Measurements from ENCODE around the gene POLN.
"Not testable (repeated sequence)": the region's sequence is repeated elsewhere in the genome, so short reads cannot be mapped to it uniquely, and the experiment has no call there.

The POLN gene

DNA sequence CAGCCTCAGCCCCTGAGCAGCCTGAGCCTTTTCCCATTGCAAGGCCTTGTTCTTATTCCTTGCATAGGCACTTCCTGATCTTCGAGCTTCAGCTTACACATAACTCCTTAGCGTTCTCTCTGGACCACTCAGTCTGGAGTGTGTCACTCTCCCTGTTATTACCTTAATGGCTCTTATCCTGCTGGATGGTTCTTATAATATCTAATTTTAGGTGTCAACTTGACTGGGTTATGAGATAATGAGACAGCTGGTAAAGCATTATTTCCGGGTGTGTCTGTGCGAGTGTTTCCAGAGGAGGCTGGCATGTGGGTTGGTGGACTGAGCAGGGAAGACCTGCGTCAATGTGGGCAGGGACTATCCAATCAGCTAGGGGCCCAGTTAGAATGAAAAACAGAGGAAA is 75.7 kb downstream of the POLN start:
- no peak for DNase-seq (ENCODE audit: low read depth in 2 of 2)

DNA sequence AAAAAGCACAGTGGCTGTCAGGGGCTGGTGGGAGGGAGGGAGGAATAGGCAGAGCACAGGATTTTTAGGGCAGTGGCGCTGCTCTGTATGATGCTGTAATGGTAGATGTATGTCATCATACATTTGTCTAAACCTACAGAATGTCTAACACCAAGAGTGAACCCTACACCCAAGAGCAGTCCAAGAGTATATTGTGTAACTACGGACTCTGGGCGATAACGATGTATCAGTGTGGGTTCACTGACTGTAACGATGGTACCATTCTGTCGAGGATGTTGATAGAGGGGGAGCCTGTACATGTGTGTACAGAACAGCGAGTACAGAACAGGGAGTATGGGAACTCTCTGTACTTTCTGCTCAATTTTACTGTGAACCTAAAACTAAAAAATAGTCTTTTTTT is 76.5 kb downstream of the POLN start:
- no peak for DNase-seq (ENCODE audit: low read depth in 2 of 2)

DNA sequence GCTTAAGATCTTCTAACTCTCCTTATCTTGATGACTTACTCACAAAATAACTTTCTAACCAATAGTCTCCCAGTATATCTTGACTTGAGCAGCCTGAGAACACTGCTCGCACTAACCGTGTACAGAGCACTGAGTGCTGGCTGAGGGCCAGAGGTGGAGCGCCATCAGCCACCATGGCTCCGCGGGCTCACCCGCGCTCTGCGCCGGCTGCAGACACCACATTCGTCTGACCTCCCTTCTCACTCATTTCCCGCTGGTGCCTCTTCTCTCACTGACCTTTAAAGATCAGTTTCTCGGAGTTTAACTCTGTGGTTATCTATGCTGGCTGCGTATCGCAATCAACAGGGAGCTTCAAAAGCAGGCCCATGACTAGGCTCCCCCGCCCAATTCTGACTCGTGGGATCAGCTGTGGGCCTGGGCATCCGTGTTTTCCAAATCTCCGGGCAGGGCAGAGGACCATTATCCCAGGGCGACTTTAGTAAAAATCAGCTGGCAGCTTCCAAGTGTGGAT is 78.6 kb downstream of the POLN start:
- no peak for DNase-seq (ENCODE audit: low read depth in 2 of 2)

DNA sequence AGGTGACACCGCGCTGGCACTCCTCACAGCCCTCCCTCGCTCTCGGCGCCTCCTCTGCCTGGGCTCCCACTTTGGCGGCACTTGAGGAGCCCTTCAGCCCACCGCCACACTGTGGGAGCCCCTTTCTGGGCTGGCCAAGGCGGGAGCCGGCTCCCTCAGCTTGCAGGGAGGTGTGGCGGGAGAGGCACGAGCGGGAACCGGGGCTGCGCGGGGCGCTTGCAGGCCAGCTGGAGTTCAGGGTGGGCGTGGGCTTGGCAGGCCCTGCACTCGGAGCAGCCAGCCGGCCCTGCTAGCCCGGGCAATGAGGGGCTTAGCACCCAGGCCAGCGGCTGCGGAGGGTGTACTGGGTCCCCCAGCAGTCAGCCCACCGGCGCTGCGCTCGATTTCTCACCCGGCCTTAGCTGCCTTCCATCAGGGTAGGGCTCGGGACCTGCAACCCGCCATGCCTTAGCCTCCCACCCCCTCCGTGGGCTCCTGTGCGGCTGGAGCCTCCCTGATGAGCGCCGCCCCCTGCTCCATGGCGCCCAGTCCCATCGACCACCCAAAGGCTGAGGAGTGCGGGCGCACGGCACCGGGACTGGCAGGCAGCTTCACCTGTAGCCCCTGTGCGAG is 80.7 kb downstream of the POLN start:
- DNase-seq (ENCODE audit: low read depth in 2 of 2) = not testable (repeated sequence)

DNA sequence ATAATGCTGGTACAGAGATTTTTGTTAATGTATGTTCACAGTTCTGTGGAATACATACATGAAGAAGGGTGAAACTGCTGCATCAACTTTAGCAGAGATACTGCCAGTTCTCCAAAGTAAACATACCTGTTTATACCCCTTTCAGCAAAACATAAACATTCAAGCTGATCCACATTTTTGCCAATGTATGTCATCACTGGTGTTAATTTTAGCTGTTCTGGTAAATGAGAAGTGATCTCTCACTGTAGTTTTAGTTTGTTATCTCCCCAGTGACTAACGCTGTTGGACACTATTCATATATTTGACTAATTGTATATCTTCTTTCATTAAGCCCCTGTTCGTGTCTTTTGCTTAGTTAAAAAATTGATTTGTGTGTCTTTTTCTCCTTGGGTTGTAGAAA is 82.0 kb downstream of the POLN start:
- DNase-seq (ENCODE audit: low read depth in 2 of 2) = no peak

DNA sequence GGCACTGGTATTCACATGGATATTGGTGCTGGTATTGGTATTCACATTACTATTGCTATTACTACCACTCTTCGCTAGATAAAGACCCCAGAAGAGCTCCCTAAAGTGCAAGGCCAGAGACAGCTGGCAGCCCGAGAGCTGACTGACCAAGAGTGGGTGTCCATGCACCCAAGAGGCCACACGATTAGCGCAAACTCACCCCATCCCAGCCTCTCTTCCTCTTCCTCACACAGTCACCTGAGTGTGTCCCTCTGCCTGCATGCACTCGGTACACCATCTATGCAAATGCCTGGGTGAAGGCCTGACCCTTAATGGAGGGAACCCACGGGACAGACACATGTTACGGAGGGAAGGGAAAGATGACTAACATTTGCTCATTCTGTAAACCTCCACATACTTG is 86.7 kb downstream of the POLN start:
- no peak for DNase-seq (ENCODE audit: low read depth in 2 of 2)

DNA sequence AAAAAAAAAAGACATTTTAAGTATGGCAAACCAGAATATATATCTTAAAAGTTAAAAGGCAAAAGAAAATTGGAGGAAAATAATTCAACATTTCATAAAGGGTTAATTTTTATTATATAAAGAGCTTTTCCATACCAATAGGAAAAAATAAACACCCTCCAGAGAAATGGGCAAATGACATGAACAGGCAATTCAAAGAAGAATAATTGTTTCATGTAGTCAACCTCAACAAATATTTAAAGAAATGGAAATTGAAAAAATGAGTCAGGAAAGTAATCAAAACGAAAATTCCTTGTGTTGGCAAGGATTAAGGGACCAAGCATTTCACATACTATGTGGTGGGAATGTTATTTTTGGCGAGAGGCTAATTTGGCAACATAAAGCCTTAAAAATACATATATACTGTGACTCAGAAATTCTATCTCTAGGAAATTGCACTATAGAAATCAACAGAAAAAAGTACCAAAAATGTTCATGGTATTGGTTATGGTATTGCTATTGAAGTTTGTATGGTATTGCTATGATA is 87.6 kb downstream of the POLN start:
- no peak for DNase-seq (ENCODE audit: low read depth in 2 of 2)

DNA sequence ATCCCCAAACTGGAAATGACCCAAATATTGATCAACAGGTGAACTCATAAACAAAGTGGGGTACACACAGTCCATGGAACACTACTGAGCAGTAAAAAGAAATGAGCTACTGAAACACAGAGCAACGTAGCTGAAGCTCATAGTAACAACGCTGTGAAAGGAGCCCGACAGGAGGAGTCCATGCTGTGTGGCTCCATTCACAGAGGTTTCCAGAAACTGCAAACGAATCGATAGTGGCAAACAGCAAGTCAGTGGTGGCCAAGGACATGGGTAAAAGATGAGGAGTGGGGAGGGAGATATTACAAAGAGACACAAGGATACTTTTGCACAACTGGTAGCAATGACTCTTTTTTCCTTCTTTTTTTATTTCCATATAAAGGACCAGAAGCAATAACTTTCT is 90.4 kb downstream of the POLN start:
- no peak for DNase-seq (ENCODE audit: low read depth in 2 of 2)

DNA sequence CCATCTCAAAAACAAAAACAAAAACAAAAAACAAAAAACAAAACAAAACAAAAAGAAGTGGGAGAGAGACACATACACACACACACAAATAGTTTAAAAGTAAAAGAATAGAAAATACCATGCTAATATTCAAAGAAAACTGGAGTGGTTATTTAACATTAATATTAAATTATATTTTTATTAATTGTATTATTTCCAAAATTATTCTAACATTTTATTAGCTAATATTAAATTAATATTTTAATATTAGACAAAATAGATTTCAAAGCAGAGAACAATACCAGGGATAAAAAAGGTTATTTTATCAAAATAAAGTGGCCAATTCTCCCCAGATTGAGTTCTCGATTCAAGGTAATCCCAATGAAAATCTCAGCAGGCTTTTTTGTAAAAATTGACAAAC is 91.8 kb downstream of the POLN start:
- no peak for DNase-seq (ENCODE audit: low read depth in 2 of 2)

DNA sequence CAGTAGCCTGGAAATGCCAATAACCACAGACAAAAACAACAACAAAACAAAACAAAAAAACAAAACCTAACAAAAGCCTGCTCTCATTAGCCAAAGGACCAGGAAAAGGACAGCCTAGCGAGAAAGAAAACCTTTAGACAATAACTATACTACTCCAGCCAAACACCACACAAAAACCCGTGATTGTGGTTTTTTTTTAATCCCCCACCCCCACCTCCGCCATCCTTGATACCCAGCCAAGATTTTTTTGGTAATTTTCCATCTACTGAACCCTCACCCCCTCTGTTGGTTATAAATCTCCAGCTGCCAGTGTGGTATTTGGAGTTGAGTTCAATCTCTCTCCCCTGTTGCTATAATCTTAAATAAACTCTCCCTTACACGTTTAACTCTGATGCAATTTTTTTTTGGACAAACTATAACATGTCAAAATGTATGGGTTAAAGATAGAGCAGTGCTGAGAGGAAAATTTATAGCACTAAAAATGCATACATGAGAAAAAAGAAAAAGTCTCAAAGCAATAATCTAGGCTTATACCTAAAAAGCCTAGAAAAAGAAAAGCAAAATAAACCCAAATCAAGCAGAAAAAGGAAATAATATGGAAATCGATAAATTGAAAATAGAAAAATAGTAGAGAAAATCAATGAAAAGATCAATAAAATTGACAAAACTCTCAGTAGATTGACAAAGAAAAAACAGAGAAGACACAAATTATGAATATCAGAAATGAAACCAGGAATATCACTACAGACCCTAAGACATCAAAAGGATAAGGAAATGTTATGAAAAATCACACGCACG is 99.1 kb downstream of the POLN start:
- no peak for DNase-seq (ENCODE audit: low read depth in 2 of 2)

DNA sequence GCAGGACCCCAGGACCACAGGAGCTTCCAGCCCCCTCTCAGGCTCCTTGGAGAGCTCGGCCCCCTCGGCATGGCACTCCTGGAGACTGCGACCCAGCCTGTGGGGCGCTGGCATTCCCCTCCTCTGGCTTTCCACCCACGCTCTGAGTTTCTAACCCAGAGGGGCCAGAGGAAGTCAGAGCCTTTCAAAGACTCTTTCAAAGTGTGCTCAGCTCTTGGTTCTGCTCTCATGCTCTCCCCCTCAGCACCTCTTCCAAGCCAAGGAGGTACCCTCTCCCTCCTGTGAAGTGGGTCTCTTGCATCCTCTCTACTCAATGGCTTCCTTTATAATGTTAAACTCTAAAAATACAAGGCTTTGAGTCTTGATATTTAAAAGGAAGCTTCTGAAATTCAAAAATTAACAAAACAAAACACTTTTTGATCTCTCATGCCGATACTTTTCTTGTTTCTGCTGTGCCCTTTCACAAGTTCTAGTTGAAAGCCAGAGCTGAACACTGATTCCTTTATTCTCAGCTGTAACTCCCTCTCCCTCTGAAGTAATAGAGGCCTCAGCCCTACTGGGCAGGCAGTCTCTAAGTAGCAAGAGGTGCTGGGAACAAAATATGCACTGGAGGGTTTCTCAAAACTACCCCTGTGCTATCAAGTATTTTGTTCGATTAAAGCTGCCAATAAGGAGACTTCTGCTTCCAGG is 100.0 kb downstream of the POLN start:
- DNase-seq (ENCODE audit: low read depth in 2 of 2) = no peak

DNA sequence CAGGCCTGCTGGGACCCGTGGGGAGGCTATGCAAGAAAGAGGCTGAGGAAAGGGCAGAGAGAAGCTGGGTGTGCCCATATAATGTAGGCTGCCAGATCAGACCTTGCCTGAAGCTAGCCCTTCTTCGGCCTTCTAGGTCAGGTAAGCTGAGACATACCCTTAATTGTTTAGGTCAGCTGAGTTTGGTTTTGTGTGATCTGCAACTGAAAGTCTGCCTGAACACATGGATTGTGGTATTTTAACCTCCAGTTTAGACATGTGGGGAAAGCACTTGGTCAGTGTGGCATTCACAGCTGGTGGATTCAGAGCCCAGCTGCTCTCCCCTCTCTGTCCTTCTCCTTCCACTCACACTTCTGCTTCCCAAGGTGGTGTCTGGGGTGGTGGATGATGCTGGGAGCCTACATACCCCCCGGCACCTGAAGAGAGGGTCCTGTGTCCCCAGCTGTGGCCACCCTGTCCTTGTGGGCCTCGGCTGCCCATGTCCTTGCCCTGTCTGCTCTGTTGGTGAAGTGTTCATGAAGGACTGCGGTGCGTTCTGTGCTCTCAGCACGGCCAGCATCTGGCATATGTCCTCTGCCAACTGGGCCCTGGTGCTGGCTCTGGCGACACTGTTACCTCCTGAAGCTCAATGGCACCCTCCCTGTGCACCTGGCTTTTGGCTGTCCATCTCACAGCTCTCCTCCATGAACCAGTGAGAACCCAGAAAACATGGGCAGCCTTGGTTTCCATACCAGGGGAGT is 100.7 kb downstream of the POLN start:
- DNase-seq (ENCODE audit: low read depth in 2 of 2) = no peak

DNA sequence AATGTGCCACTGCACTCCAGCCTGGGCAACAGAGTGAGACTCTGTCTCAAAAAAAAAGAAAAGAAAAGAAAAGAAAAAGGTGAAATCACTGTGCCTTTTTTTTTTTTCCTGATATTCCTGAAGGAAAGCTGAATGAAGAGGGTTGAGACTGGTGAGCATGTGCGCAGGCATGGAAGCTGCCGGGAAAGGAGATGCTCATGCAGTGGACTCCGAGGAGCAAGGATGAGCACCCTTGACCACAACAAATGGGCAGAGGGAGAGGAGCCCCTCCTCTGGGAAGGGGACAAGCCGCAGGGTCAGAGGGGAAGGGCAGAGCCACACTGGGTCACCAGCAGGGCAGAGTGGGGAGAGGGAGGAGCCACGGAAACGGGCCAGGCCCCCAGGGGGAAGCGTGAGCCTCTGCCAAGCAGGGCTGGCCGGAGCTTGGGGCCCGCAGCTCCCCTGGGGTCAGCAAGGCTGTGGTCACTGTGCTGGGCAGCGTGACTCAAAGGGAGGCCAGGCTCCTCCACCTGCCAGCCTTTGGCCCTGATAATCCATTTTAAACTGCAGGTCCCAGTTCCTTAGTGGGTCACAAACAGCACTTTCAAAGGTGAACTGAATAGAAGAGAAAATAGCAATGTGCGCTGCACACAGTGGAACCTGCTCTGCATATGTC is 102.9 kb downstream of the POLN start:
- no peak for DNase-seq (ENCODE audit: low read depth in 2 of 2)

DNA sequence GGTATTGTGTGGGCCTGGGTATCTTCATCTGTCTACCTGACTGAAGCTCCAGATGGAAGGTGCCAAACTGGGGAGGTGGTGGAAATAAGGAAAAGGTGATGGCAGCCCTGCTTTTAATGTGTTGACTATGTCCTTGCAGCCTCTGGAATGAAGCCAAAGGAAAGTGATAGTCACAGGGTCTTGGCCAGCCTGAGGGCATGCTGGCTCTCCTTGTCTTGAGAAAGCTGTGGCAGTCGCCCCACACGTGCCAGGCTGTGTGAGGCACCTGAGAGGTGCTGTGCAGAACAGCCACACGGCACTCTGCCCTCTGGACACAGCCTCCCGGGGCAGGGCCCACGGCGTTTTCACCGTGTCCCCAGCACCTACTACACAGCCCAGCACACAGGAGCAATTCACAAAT is 105.2 kb downstream of the POLN start:
- no peak for DNase-seq (ENCODE audit: low read depth in 2 of 2)

DNA sequence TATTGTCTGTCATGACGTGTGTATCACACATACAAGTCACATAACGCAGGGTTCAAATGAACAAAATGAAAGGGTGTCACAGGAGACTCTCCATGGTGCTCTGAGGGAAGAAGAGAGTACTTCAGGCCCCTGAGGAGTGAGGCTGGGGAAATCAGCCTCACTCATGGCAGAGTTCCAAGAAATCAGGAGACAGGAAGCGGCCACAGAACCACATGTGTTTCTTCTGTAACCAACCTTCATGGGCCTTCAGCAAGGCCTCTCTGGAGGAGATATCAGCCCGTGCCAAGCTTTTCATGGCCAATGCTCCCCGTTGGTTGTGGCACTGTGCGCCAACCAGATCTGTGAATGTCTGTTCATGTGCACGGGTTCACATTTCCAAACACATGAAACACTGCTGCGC is 106.8 kb downstream of the POLN start:
- no peak for DNase-seq (ENCODE audit: low read depth in 2 of 2)

DNA sequence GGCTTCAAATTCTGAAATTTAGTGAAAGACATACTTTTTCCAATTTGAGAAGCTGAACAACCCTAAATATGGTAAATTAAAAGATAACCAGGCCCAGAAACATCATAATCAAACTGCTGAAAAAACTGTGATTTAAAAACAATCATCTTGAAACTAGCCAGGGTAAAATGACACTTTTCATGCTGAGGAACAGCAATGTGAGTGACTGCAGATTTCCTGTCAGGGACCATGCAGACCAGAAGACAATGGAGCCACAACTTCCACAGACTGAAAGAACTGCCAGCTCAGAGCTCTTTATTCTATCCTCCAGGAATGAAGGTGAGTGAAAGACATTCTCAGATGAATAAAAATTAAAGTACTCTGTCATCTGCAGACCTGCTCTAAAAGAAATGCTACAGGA is 109.5 kb downstream of the POLN start:
- no peak for DNase-seq (ENCODE audit: low read depth in 2 of 2)

DNA sequence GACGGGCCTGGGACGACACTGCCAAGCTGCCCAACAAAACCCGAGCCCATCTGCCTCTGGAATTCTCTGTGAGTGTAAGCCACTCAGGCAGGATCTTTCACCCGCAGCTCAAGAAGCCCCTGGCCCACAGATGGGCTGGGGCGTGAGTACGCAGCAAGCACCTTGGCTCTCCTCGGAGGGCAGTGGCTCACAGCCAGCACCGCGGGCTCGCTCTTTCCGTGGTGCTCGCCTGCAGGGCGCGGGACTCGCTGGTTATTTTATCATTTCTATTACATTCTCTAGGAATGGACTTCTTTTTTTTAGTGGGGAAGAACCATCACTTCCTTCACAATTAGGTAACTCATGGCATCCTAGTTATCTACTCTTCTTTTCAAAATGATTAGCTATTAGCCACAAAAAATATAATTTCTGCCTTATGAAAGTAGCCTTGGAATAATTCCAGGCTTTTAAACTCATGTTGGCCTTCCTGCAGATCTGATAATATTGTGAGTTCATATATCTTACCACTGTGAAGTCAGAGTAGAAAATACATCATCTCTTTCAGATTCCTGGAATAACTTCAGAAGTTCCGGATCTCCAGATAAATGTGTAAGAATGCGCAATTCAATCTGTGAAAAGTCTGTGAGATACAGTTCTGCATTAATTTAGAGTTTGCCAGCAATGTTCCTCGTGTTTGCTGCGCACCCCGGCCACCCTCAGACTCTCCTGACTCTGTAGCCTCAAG is 114.2 kb downstream of the POLN start:
- no peak for DNase-seq (ENCODE audit: low read depth in 2 of 2)

DNA sequence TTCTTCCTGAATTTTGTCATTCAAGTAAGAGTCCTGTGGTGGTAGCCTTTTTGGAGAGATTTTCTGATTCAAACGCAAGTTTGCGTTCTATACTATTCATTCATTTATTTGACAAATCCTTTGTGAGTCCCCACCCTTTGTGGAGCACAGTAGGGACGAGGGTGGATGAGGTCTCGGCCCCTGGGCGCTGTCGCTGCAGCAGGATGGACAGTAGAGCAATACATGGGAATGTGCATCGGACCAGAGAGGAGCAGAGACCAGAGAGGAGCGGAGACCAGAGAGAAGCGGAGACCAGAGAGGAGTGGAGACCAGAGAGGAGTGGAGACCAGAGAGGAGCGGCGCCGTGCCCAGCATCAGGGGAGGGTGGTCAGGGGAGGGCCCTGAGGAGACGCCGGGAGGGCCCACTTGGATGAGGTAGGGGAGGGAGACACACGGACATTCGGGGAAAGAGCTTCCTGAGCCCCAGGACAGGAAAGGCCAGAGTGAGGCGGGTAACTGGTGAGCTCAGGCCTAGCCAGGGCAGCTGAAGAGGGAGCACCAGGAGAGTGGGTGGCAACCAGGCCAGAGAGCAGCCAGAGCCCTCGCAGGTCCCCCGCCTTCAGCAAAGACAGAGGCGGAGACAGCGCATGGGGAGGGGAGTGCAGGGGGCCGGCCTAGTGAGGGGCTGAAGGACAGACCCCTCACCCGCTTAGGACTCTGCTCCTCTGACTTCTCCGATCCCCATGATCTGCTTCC is 115.4 kb downstream of the POLN start:
- DNase-seq (ENCODE audit: low read depth in 2 of 2) = no peak

DNA sequence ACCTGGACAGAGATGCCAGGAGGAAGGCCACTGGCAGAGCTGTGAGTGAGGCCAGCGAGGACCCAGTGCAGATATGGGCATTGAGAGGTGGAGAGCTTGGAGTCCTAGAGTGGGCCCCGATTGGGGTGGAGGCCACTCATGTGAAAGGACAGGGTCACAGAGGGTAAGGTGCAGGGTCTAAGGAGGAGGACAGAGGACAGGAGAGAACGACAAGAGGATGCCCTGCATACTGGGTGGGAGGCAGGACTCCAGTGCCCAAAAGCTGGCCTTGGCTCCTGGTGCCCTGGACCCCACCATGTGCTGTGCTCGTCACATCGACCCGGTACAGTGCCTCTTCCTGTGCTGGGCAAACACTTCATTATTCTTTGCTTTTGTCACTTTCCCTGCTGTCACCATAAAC is 116.1 kb downstream of the POLN start:
- DNase-seq (ENCODE audit: low read depth in 2 of 2) = no peak

DNA sequence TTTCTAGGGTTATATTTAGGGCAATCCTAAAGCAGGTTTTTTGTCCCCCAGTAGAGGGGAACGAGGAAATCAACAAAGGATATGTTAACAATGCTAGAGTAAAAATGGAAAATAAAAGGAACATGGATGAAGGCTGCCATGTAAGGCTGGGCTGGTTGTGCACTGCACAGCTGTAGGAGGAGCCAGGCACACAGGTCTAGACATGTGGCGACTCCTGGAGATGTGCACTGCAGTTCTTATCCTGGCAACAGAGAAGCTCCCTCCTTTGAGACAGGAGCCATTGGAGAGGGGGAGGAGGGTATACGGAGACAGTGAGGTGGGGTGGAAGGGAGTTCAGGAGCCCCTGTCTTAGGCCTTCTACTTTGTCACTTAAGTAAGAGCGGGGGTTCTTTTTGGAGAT is 116.9 kb downstream of the POLN start:
- no peak for DNase-seq (ENCODE audit: low read depth in 2 of 2)
